NCI-H2196 (cell line): Measurements from ENCODE around the gene ATM.
"Not testable (repeated sequence)": the region's sequence is repeated elsewhere in the genome, so short reads cannot be mapped to it uniquely, and the experiment has no call there.

Experiments used
- DNase-seq: peaks from one replicate; lab custom pipeline; 2025; ENCODE audit not compliant: unreplicated experiment; lab: John Stamatoyannopoulos, UW

The ATM gene

DNA sequence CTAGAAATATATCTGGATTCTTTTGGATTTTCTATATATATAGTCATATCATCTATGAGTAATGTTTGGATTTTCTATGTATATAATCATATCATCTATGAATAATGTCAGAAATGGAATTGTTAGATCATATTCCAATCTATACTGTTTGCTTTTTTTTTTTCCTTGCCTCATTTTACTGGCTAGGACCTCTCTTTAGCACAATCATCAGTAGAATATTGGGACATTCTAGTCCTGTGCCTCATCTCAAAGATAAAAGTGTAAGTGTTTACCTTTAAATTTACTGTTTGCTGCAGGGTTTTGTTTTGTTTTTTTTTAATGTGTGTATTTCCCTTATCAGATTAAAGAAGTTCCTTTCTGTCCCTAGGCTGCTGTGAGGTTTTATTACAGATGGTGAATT, 147.4 kb downstream of the ATM start:
- no peak for DNase-seq

DNA sequence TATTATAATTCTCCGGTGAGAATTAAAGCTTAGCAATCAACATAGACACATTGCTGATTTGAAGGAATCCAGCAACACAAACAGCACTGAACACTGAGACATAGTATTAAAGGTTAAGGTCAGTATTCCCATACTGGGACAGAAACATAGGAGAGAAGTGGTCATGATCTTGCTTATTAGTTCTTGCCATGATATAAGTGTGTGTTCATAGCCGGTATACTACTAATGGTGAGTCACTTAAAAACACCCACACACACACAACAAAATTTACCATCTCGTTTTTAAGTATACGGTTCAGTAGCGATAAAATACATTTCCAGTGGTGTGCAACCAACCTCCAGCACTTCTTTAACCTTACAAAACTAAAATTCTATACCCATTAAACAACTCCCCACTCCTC, 148.1 kb downstream of the ATM start:
- no peak for DNase-seq

DNA sequence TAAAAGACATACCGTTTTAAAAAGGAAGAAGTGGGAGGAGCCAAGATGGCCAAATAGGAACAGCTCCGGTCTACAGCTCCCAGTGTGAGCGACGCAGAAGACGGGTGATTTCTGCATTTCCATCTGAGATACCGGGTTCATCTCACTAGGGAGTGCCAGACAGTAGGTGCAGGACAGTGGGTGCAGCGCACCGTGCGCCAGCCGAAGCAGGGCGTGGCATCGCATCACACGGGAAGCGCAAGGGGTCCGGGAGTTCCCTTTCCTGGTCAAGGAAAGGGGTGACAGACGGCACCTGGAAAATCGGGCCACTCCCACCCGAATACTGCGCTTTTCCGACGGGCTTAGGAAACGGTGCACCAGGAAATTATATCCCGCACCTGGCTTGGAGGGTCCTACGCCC, 150.6 kb downstream of the ATM start:
- DNase-seq, result not testable (repeated sequence)

DNA sequence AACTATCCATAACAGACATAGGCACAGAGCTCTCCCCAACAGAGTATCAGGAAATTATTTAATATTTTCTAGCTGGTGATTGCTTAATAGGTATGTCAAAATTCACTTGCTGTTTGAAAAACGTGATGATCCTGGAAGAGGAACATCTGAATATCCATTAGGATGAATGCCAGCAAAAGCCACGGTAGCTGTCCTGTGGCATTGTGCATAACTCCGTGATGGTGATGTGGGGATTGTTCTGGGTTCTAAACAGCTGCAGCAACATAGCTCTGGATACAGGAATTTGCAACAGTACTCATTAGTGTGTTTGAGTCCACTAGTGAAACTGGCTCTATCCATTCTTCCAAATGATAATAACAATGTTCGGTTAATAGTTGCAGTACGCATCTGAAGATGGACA, 165.7 kb downstream of the ATM start:
- no peak for DNase-seq

DNA sequence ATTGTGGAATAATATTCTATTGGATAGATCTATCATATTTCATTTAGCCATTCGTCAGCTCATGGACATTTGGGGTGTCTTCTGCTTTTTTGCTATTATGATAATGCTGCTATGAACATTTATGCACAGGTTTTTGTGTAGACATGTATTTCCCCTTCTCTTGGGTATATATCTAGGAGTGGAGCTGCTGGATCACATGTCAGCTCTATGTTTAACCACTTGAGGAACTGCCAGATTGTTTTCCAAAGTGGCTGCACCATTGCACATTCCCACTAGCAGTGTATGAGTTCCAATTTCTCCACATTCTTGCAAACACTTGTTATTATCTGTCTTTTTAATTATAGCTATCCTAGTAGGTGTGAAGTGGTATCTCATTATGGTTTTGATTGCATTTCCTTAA, 169.5 kb downstream of the ATM start:
- no peak for DNase-seq

DNA sequence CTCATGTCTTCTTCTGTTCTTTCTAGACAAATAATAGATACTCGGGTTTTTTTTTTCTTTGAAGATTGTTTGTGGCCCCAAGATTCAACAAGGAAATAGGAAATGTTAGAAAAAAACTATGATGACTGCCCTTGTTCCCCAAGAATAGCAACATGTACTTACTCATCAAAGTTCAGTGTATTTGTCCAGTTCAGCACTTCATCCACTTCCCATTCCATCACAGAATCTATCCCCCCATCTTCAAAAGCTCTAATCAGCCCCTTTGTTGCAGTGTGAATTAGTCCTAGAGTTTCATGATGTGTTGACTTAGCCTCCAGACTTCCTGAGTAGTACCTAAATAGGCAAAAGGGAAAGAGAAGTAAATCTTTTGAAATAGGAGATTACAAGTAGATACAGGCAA, 170.2 kb downstream of the ATM start:
- no peak for DNase-seq

DNA sequence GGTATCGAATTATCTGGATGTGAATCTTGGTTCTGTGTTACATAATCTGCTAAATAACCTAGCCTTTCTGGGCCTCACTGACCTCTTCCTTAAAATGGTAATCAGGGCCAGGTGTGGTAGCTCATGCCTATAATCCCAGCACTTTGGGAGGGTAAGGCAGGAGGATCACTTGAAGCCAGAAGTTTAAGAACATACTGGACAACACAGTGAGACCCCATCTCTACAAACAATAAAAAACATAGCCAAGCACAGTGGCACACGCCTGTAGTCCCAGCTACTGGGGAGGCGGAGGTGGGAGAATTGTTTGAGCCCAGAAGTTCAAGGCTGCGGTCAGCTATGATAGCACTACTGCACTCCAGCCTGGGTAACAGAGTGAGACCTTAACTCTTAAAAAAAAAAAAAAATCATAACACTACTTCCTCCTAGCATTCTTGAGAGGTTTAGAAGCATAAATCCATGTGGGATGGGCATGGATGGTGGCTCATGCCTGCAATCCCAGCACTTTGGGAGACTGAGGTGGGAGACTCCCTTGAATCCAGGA, 171.9 kb downstream of the ATM start:
- DNase-seq, result no peak

DNA sequence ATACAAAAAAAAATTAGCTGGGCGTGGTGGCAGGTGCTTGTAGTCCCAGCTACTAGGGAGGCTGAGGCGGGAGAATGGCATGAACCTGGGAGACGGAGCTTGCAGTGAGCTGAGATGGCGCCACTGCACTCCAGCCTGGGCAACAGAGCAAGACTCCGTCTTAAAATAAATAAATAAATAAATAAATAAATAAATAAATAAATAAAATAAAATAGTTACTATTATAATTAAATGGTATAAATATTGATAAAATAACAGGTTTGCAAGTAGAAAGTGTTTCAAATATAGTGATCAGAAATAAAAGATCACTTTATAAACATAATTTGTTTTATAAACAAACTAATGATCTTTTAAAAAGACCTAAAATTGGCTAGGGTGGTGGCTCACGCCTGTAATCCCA, 173.8 kb downstream of the ATM start:
- DNase-seq, result not testable (repeated sequence)

DNA sequence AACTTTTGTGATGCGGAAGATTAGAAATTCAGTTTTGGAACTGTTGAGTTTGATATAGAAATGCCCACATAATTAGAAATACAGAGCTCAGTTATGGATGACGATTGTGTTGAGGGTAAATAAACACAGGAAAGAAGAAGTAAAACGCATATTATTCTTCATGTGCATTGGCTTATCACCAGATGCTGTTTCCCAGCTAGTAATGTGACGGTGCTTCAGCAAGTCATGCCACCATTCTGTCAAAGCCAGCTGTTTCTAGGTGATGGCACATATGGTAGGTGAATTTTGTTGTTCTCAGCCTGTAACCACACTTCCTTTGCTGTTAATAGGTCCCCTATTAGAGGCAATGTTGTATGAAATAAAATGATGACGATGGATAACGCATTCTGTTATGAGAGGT, 175.6 kb downstream of the ATM start:
- DNase-seq, result no peak

DNA sequence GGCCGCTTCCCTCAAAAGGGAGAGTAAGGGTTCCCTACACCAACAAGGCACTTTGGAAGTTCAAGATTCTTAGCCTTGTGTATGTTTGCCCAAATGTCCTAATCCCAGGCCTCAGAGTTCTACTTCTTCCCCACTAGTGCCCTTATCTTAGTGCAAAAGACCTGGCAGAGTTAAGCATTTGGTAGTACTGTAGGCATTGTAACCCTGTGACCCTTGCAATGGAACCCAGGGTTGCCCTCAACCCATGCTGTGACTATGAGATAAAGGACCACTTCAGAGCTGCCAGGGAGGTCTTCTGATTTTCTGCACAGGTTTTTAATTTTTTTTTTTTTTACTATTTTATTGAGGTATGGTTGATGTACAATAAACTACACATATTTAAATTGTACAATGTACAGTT, 179.4 kb downstream of the ATM start:
- DNase-seq, result no peak

DNA sequence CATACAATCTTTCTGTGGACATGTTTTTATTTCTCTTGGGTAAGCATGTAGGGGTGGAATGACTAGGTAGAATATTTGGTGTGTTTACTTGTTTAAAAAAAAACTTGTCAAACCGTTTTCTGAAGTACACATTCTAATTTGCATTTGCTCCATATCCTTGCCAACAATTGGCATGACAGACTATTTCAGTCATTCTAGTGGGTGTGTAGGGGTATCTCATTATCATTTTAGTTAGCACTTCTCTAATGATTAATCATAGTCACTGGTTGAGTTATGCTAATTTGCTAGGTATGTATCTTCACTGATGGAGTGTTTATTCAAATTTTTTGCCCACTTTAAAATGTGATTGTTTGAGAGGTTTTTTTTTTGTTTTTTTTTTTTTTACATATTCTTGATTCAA, 180.2 kb downstream of the ATM start:
- DNase-seq, result no peak

DNA sequence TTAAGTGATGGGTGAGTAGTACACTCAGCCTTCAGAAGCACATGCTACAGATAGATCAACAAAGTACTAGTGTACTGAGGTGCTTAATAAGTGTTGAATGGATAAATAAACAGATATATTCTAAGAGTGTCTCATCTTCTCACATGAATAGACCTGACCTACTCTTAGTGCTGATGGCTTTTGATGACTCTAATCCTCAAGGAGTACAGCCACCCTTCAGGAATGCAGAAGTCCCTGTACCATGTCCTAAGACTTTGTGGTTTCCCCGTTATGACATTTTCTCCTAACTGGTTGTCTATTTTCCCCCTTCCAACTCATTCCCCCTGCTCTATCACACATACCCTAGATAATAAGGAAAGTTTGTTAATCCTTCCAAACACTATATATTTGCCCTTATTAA, 182.8 kb downstream of the ATM start:
- DNase-seq, result no peak

DNA sequence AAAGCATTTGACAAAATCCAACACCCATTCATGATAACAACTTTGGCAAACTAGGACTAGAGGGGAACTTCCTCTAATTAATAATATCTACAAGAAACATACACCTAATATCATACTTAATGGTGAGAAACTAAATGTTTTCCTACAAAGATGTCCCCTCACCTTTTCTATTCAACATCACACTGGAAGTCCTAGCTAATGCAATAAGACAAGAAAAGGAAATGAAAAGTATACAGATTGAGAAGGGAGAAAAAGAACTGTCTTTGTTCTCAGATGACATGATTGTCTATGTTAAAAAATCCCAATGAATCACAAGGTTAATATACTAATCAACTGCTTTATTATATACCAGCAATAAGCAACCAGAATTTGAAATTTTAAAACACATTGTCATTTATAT, 192.1 kb downstream of the ATM start:
- DNase-seq, result no peak

DNA sequence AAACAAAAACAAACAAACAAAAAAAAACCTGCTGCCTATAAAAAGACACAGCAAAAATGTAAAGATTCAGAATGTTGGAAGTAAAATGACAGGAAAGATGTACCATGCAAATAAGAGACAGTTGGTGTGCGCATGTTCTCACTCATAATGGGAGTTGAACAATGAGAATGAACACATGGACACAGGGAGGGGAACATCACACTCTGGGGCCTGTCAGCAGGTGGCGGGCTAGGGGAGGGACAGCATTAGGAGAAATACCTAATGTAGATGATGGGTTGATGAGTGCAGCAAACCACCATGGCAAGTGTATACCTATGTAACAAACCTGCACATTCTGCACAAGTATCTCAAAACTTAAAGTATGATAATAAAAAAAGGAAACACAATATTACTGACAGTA, 194.7 kb downstream of the ATM start:
- DNase-seq, result not testable (repeated sequence)
